A549 (cell line): Measurements from ENCODE around the gene UCP3. TPM values are rescaled to one million over a fixed set of nuclear protein-coding genes. Genes with fewer than 3 reads are reported as not detected.
"Not testable (repeated sequence)": the region's sequence is repeated elsewhere in the genome, so short reads cannot be mapped to it uniquely, and the experiment has no call there.

Experiments used
- ATAC-seq, 2 experiments: fragments of 200-7000 bp in 1 of 2; fragments of >200 bp in 1 of 2; cut with Nextera tagmentation in 1 of 2; cut with Tn5 transposase in 1 of 2; 3 replicates each; pipeline versions ENCODE4 v1.8.0 to v1.9.1; 2018 to 2020; ENCODE audit warnings: mild to moderate bottlenecking in 1 of 2, moderate library complexity in 1 of 2
- CTCF ChIA-PET: fragments of 300-600 bp; sonication (Branson Sonifier 250); formaldehyde crosslinking; extraction: SDS; loops from one replicate; lab custom pipeline; 2021; ENCODE audit warnings: antibody characterized with exemption, inconsistent platforms; lab: Yijun Ruan, JAX
- POLR2A ChIA-PET: fragments of 350-600 bp; formaldehyde crosslinking; extraction: SDS; loops from one replicate; lab custom pipeline; 2021; ENCODE audit warnings: antibody characterized with exemption, inconsistent platforms; lab: Yijun Ruan, JAX
- DNase-seq, 2 experiments: peaks; one replicate each; pipeline versions ENCODE4 v3.0.0 to v3.0.0-alpha.2; 2011 to 2016; ENCODE audit warnings: low read depth in 1 of 2, low spot score in 1 of 2
- FAIRE-seq: peaks from 2 replicates; lab custom pipeline; 2011; peaks lifted over from hg19 to GRCh38; lab: Jason Lieb, UNC
- H3K27ac ChIP-seq, 2 experiments: fragments of >200 bp; sonication (Bioruptor Twin); formaldehyde crosslinking; 3 replicates each; pipeline ENCODE4 v1.5.1; 2016 to 2017
- H3K4me1 ChIP-seq: fragments of >200 bp; sonication (Bioruptor Twin); formaldehyde crosslinking; 3 replicates; pipeline ENCODE4 v1.6.1; 2016
- H3K4me2 ChIP-seq: fragments of >200 bp; sonication (Bioruptor Twin); formaldehyde crosslinking; 3 replicates; pipeline ENCODE4 v1.6.1; 2016
- H3K4me3 ChIP-seq: fragments of >200 bp; sonication (Bioruptor Twin); formaldehyde crosslinking; 3 replicates; pipeline ENCODE4 v1.5.1; 2016
- H3K9me3 ChIP-seq: fragments of >200 bp; sonication (Bioruptor Twin); formaldehyde crosslinking; 3 replicates; pipeline ENCODE4 v1.6.1; 2016
- BHLHE40 ChIP-seq: IDR thresholded peaks from 2 replicates; pipeline ENCODE4 v1.6.1; 2012; ENCODE audit warnings: low read depth, low read length, inconsistent platforms
- CEBPB ChIP-seq, 2 experiments: fragments of >200 bp in 1 of 2; sonication (Bioruptor Twin) in 1 of 2; formaldehyde crosslinking in 1 of 2; IDR thresholded peaks; 2 replicates each; pipeline ENCODE4 v1.6.1; 2012 to 2016
- EP300 ChIP-seq, 2 experiments: fragments of >200 bp; sonication (Bioruptor Twin); formaldehyde crosslinking; IDR thresholded peaks; 2 replicates in 1 of 2; 3 replicates in 1 of 2; pipeline ENCODE4 v1.6.1; 2016 to 2017
- FOSB ChIP-seq: fragments of 250-450 bp; sonication (Bioruptor Pico); IDR thresholded peaks from 2 replicates; pipeline ENCODE4 v1.5.0; 2020; ENCODE audit warnings: mild to moderate bottlenecking, moderate library complexity
- FOXS1 ChIP-seq: fragments of 250-450 bp; sonication (Bioruptor Pico); IDR thresholded peaks from 2 replicates; pipeline ENCODE4 v1.5.0; 2020; ENCODE audit warnings: mild to moderate bottlenecking, moderate library complexity
- HOXB13 ChIP-seq: fragments of 250-450 bp; sonication (Bioruptor Pico); IDR thresholded peaks from 2 replicates; pipeline ENCODE4 v1.5.0; 2020; ENCODE audit warnings: low read depth, mild to moderate bottlenecking, moderate library complexity
- HOXB5 ChIP-seq: fragments of 250-450 bp; sonication (Bioruptor Pico); IDR thresholded peaks from 2 replicates; pipeline ENCODE4 v1.5.0; 2020; ENCODE audit warnings: mild to moderate bottlenecking, moderate library complexity
- KDM5A ChIP-seq: fragments of 200-600 bp; sonication (generic); IDR thresholded peaks from 2 replicates; pipeline ENCODE4 v1.6.1; 2016; ENCODE audit warnings: antibody characterized with exemption, mild to moderate bottlenecking
- MAFK ChIP-seq: fragments of 450-650 bp; IDR thresholded peaks from 2 replicates; pipeline ENCODE4 v1.6.1; 2014; ENCODE audit not compliant: partially characterized antibody
- NR3C1 ChIP-seq: fragments of >200 bp; sonication (Bioruptor Twin); formaldehyde crosslinking; IDR thresholded peaks from 3 replicates; pipeline ENCODE4 v1.6.1; 2017
- RAD21 ChIP-seq, 2 experiments: fragments of >200 bp in 1 of 2; sonication (Bioruptor Twin) in 1 of 2; formaldehyde crosslinking in 1 of 2; IDR thresholded peaks in 1 of 2; conservative IDR thresholded peaks in 1 of 2; 2 replicates in 1 of 2; 3 replicates in 1 of 2; pipeline ENCODE4 v1.6.1; 2012 to 2018; ENCODE audit warnings: inconsistent platforms in 1 of 2
- SMC3 ChIP-seq: fragments of >200 bp; sonication (Bioruptor Twin); formaldehyde crosslinking; IDR thresholded peaks from 3 replicates; pipeline ENCODE4 v1.6.1; 2018; ENCODE audit warnings: inconsistent platforms
- TP53 ChIP-seq: fragments of 250-450 bp; sonication (Bioruptor Pico); IDR thresholded peaks from 2 replicates; pipeline ENCODE4 v1.5.0; 2021; ENCODE audit warnings: mild to moderate bottlenecking, moderate library complexity
- ZC3H11A ChIP-seq: fragments of 450-650 bp; IDR thresholded peaks from 2 replicates; pipeline ENCODE4 v1.6.1; 2014; ENCODE audit warnings: antibody characterized with exemption, mild to moderate bottlenecking
- ZSCAN20 ChIP-seq: fragments of 250-450 bp; sonication (Bioruptor Pico); IDR thresholded peaks from 2 replicates; pipeline ENCODE4 v1.8.0; 2022; ENCODE audit warnings: mild to moderate bottlenecking, moderate library complexity
- WGBS: methylation state at CpG from one replicate; pipeline ENCODE4 v1.1.6; 2017; ENCODE audit errors: missing lambda C conversion rate; 5-methylcytosine and 5-hydroxymethylcytosine counted together
- polyA plus RNA-seq, 4 experiments: library from polyadenylated mRNA; depleted of rRNA in 3 of 4; stranded (reverse); fragments of >200 nt; fragmentation: RNase III in 1 of 4; extraction: RNeasy Plus Mini Kit Qiagen cat#74134 plus additional on column Dnase treatment in 1 of 4; gene quantifications; 2 replicates in 3 of 4; 3 replicates in 1 of 4; pipeline ENCODE4 v1.2.3, GENCODE V29; 2011 to 2017
- TF ChIP-seq, protein P1 (sequence below): fragments of 150-350 bp; IDR thresholded peaks from 2 replicates; pipeline ENCODE4 v1.6.1; 2014; ENCODE audit warnings: low read depth, mild to moderate bottlenecking, low read length
- TF ChIP-seq, protein P2 (sequence below): fragments of 450-650 bp; IDR thresholded peaks from 2 replicates; pipeline ENCODE4 v1.6.1; 2014; ENCODE audit warnings: antibody characterized with exemption
- TF ChIP-seq, protein P3 (sequence below): fragments of 250-450 bp; sonication (Bioruptor Pico); IDR thresholded peaks from 2 replicates; pipeline ENCODE4 v1.5.0; 2021; ENCODE audit warnings: mild to moderate bottlenecking, moderate library complexity, borderline replicate concordance
- TF ChIP-seq, protein P4 (sequence below): IDR thresholded peaks from 2 replicates; pipeline ENCODE4 v1.6.1; 2012
- TF ChIP-seq, protein P5 (sequence below): IDR thresholded peaks from 2 replicates; pipeline ENCODE4 v1.6.1; 2012

The UCP3 gene
- polyA plus RNA-seq, 2 of the 4 experiments (the other 2 are of a cell fraction): 1.3 to 1.5 TPM

DNA sequence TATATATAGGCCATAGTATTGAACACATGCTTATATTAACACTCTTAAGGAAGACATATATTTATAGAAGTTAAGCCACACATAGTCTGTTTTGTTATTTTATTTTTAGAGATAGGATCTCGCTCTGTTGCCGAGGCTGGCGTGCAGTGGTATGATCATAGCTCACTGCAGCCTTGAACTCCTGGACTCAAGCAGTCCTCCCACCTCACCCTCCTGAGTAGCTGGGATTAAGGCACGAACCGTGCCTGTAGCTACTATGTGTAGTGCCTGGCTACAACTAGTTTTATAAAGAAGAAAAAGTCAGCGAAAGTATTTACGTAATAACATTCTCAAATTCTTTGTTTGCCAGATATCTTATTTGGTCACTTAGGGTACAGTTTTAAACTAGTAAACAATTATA, 20.7 kb downstream of the UCP3 start:
- Histone ChIP-seq H3K4me3 (no peak overlapping the region), H3K4me1 (peaks cover 8% of the 10 kb centered on the region), H3K27ac (no peak overlapping the region), H3K9me3 (no peaks in the 10 kb centered on the region), H3K4me2 (no peak overlapping the region)
- ChIA-PET CTCF (interaction anchor here (0.6 kb wide), 1 partner anchor 650 kb away, joined by 3 read pairs; no protein-coding TSS in a partner anchor), POLR2A (no interaction called here)
- TF ChIP-seq BHLHE40: no peak
- TF ChIP-seq, protein P1, sequence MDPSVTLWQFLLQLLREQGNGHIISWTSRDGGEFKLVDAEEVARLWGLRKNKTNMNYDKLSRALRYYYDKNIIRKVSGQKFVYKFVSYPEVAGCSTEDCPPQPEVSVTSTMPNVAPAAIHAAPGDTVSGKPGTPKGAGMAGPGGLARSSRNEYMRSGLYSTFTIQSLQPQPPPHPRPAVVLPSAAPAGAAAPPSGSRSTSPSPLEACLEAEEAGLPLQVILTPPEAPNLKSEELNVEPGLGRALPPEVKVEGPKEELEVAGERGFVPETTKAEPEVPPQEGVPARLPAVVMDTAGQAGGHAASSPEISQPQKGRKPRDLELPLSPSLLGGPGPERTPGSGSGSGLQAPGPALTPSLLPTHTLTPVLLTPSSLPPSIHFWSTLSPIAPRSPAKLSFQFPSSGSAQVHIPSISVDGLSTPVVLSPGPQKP: no peak
- TF ChIP-seq HOXB13 (CRISPR knock-in tag): no peak
- TF ChIP-seq, protein P2, sequence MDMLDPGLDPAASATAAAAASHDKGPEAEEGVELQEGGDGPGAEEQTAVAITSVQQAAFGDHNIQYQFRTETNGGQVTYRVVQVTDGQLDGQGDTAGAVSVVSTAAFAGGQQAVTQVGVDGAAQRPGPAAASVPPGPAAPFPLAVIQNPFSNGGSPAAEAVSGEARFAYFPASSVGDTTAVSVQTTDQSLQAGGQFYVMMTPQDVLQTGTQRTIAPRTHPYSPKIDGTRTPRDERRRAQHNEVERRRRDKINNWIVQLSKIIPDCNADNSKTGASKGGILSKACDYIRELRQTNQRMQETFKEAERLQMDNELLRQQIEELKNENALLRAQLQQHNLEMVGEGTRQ: no peak
- no peak for TF ChIP-seq NR3C1
- TF ChIP-seq TP53 (CRISPR knock-in tag): no peak
- TF ChIP-seq FOXS1: no peak
- no peak for TF ChIP-seq KDM5A
- no peak for TF ChIP-seq ZC3H11A
- no peak for TF ChIP-seq SMC3
- TF ChIP-seq CEBPB (IDR thresholded peaks at IDR 0.05): no peak
- TF ChIP-seq ZSCAN20 (CRISPR knock-in tag): no peak
- no peak for TF ChIP-seq EP300 (IDR thresholded peaks at IDR 0.05)
- TF ChIP-seq MAFK: no peak
- no peak for TF ChIP-seq RAD21 (conservative IDR thresholded peaks at IDR 0.05 in 1 of 2, IDR thresholded peaks at IDR 0.05 in 1 of 2)
- TF ChIP-seq FOSB (CRISPR knock-in tag): no peak
- TF ChIP-seq, protein P3, sequence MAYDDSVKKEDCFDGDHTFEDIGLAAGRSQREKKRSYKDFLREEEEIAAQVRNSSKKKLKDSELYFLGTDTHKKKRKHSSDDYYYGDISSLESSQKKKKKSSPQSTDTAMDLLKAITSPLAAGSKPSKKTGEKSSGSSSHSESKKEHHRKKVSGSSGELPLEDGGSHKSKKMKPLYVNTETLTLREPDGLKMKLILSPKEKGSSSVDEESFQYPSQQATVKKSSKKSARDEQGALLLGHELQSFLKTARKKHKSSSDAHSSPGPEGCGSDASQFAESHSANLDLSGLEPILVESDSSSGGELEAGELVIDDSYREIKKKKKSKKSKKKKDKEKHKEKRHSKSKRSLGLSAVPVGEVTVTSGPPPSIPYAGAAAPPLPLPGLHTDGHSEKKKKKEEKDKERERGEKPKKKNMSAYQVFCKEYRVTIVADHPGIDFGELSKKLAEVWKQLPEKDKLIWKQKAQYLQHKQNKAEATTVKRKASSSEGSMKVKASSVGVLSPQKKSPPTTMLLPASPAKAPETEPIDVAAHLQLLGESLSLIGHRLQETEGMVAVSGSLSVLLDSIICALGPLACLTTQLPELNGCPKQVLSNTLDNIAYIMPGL (CRISPR knock-in tag): no peak
- no peak for TF ChIP-seq HOXB5 (CRISPR knock-in tag)
- TF ChIP-seq, protein P4, sequence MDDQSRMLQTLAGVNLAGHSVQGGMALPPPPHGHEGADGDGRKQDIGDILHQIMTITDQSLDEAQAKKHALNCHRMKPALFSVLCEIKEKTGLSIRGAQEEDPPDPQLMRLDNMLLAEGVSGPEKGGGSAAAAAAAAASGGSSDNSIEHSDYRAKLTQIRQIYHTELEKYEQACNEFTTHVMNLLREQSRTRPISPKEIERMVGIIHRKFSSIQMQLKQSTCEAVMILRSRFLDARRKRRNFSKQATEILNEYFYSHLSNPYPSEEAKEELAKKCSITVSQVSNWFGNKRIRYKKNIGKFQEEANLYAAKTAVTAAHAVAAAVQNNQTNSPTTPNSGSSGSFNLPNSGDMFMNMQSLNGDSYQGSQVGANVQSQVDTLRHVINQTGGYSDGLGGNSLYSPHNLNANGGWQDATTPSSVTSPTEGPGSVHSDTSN: no peak
- TF ChIP-seq, protein P5, sequence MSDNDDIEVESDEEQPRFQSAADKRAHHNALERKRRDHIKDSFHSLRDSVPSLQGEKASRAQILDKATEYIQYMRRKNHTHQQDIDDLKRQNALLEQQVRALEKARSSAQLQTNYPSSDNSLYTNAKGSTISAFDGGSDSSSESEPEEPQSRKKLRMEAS: no peak
- WGBS: 83% methylated on average over 7 of the region's 7 CpGs
- ATAC-seq (no peak), DNase-seq (no peak), FAIRE-seq (no peak)

DNA sequence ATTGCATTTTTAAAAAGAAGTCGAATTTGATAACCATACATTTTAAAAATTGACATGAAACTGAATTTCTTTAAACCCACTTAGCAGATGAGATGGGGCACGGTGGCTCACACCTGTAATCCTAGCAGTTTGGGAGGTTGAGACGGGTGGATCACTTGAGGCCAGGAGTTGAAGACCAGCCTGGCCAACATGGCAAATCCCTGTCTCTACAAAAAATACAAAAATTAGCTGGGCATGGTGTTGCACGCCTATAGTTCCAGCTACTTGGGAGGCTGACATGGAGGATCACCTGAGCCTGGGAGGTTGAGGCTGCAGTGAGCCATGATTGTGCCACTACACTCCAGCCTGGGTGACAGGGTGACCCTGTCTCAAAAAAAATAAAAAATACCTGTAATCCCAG, 23.2 kb downstream of the UCP3 start:
- H3K27ac ChIP-seq, FAIRE-seq: not testable (repeated sequence)
- CTCF ChIA-PET: interaction anchor here (1.4 kb wide), 1 partner anchor 16 kb away, joined by 3 read pairs; no protein-coding TSS in a partner anchor

More for the DNA sequence above, 23.2 kb downstream of the UCP3 start:
- H3K9me3 ChIP-seq, ATAC-seq, H3K4me3 ChIP-seq, H3K4me2 ChIP-seq, DNase-seq, POLR2A ChIA-PET: not testable (repeated sequence)
- WGBS: 83% methylated on average over 4 of the region's 4 CpGs
- peaks cover 20% of the 10 kb centered on the region for H3K4me1 ChIP-seq
